Stomach (tissue), 4 donors: ENCODE data around the gene HECTD2.

Experiments
- CTCF ChIP-seq, 7 experiments: fragments of 450-650 bp in 4 of 7; fragments of 200-600 bp in 3 of 7; sonication (generic) in 3 of 7; IDR thresholded peaks; one replicate each; pipeline ENCODE4 v1.5.1; 2016 to 2019; ENCODE audit warnings: antibody characterized with exemption in 7 of 7, control low read depth in 2 of 7, mild to moderate bottlenecking in 1 of 7
- EP300 ChIP-seq: sonication (generic); formaldehyde crosslinking; IDR thresholded peaks from one replicate; pipeline ENCODE4 v1.6.1; 2017; ENCODE audit warnings: antibody characterized with exemption
- POLR2A ChIP-seq, 4 donors: fragments of 450-650 bp; IDR thresholded peaks; one replicate each; pipeline ENCODE4 v1.6.1; 2016; ENCODE audit warnings: antibody characterized with exemption in 4 of 4, control low read depth in 2 of 4, mild to moderate bottlenecking in 1 of 4, moderate library complexity in 1 of 4
- POLR2AphosphoS5 ChIP-seq, 3 donors: sonication (generic); formaldehyde crosslinking; IDR thresholded peaks; one replicate each; pipeline ENCODE4 v1.6.1; 2016; ENCODE audit warnings: antibody characterized with exemption in 3 of 3

GRCh38 chr10:91418416-91418815 is 8.3 kb downstream of the HECTD2 start:
- TF ChIP-seq CTCF (IDR thresholded peaks at IDR 0.05): no peak
- TF ChIP-seq POLR2AphosphoS5 (IDR thresholded peaks at IDR 0.05): no peak
- no peak for TF ChIP-seq POLR2A (IDR thresholded peaks at IDR 0.05)
- no peak for TF ChIP-seq EP300
